MCF 10A (cell line): ENCODE data around the gene TMEM151A. TPM values are rescaled to one million over a fixed set of nuclear protein-coding genes. Genes with fewer than 3 reads are reported as not detected.
A peak's percentile ranks its signal among the peaks of the same experiment; 100 is the strongest.

Source experiments
- BruUV-seq: library from RNA; stranded (reverse); fragments of 400-500 nt; replicated peaks from 2 replicates; lab custom pipeline; 2021; lab: Mats Ljungman, UMichigan
- CTCF ChIA-PET: fragments of 300-600 bp; sonication (Branson Sonifier 250); formaldehyde crosslinking; extraction: SDS; loops from one replicate; lab custom pipeline; 2021; ENCODE audit warnings: antibody characterized with exemption, inconsistent platforms; lab: Yijun Ruan, JAX
- POLR2A ChIA-PET: fragments of 300-600, 350-650 bp; sonication (Branson Sonifier 250); formaldehyde crosslinking; extraction: SDS; loops from one replicate; lab custom pipeline; 2020; ENCODE audit warnings: antibody characterized with exemption, inconsistent platforms; lab: Yijun Ruan, JAX
- DNase-seq: peaks from one replicate; pipeline ENCODE4 v3.0.0-alpha.2; 2018; ENCODE audit not compliant: unreplicated experiment
- H3K27ac Mint-ChIP-seq: one replicate; pipeline ENCODE4 v1.8.0; 2022; ENCODE audit warnings: mild to moderate bottlenecking, low read depth, mixed read lengths; ENCODE audit not compliant: unreplicated experiment
- H3K27me3 Mint-ChIP-seq: one replicate; pipeline ENCODE4 v1.8.0; 2022; ENCODE audit warnings: mixed read lengths; ENCODE audit not compliant: insufficient read depth, unreplicated experiment
- H3K36me3 Mint-ChIP-seq: one replicate; pipeline ENCODE4 v1.8.0; 2022; ENCODE audit warnings: mild to moderate bottlenecking, moderate library complexity, mixed read lengths; ENCODE audit not compliant: insufficient read depth, unreplicated experiment
- H3K4me1 Mint-ChIP-seq: one replicate; pipeline ENCODE4 v1.8.0; 2022; ENCODE audit warnings: mixed read lengths; ENCODE audit not compliant: insufficient read depth, unreplicated experiment
- H3K4me3 Mint-ChIP-seq: one replicate; pipeline ENCODE4 v1.8.0; 2022; ENCODE audit warnings: mild to moderate bottlenecking, moderate library complexity, mixed read lengths; ENCODE audit not compliant: unreplicated experiment
- H3K9me3 Mint-ChIP-seq: one replicate; pipeline ENCODE4 v1.8.0; 2022; ENCODE audit warnings: mixed read lengths; ENCODE audit not compliant: unreplicated experiment
- intact Hi-C: fragments of 100-400 bp; cut with micrococcal nuclease; formaldehyde crosslinking; loops from 2 replicates; pipeline ENCODE4 v1.14.1; 2022
- total RNA-seq: library from RNA; stranded (reverse); gene quantifications from 2 replicates; pipeline ENCODE4 v1.2.3, GENCODE V29; 2022
- TF ChIP-seq, protein P1 (sequence below): fragments of 200-600 bp; IDR thresholded peaks from one replicate; pipeline ENCODE4 v1.8.0; 2022; ENCODE audit warnings: antibody characterized with exemption, mild to moderate bottlenecking; ENCODE audit not compliant: unreplicated experiment

The TMEM151A gene
- total RNA-seq, 1 experiment from 2014 or later = not detected

DNA sequence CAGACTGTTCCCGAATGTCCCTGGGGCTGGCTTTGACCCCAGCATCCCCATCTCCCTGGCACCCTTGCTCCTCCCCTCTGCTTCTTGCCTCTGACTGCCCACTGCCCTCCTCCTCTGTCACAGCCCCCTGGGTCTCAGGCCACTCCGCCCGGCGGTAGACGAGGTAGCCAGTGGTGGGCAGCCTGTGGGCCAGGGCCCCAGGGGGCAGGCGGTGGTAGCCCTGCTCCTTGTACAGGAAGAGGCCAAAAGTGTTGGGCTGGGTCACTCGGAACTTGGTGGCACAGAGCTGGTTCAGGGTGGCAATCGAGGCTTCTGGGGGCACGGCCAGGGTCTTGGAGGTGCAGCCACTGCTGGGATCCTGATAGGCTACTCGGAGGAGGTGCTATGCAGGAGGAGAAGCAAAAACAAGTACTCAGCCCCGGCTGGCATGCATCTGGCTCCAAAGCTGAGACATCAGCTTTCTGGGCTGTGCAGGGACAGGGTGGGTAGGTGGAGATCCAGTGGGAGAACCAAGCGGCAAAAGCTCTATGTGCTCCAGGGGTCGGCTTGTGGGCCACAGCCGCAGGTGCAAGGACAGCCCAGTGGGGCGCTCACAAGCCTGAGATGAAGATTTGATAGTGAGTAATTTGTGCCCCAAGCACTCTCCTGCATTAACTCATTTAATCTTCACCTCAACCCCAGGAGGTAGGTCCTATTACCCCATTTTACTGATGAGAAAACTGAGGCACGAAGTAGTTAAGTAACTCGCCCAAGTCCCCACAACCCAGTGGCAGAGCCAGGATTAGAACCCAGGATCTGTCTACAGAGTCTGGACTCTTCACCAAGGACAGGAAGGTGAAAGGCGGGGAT is 40.9 kb downstream of the TMEM151A start:
- peaks cover 32% of the 10 kb centered on the region for H3K4me1 Mint-ChIP-seq
- TF ChIP-seq, protein P1, sequence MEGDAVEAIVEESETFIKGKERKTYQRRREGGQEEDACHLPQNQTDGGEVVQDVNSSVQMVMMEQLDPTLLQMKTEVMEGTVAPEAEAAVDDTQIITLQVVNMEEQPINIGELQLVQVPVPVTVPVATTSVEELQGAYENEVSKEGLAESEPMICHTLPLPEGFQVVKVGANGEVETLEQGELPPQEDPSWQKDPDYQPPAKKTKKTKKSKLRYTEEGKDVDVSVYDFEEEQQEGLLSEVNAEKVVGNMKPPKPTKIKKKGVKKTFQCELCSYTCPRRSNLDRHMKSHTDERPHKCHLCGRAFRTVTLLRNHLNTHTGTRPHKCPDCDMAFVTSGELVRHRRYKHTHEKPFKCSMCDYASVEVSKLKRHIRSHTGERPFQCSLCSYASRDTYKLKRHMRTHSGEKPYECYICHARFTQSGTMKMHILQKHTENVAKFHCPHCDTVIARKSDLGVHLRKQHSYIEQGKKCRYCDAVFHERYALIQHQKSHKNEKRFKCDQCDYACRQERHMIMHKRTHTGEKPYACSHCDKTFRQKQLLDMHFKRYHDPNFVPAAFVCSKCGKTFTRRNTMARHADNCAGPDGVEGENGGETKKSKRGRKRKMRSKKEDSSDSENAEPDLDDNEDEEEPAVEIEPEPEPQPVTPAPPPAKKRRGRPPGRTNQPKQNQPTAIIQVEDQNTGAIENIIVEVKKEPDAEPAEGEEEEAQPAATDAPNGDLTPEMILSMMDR = no peak
- ChIA-PET POLR2A (interaction anchor here (1.1 to 4.1 kb wide), 3 partner anchors 20 to 40 kb away, joined by 3 to 45 read pairs (median 5); no protein-coding TSS in a partner anchor), CTCF (interaction anchor here (0.6 to 6.0 kb wide), 4 partner anchors 11 to 50 kb away, joined by 3 to 48 read pairs (median 6); no protein-coding TSS in a partner anchor)
- no peak for DNase-seq
- intact Hi-C loops = no loop called here
- BruUV-seq = TSS peak; percentile 25
- no peak overlapping the region for H3K4me3 Mint-ChIP-seq
- no peaks in the 10 kb centered on the region for H3K27me3 Mint-ChIP-seq
- no peaks in the 10 kb centered on the region for H3K9me3 Mint-ChIP-seq
- peaks cover 45% of the 10 kb centered on the region for H3K36me3 Mint-ChIP-seq
- no peak overlapping the region for H3K27ac Mint-ChIP-seq

DNA sequence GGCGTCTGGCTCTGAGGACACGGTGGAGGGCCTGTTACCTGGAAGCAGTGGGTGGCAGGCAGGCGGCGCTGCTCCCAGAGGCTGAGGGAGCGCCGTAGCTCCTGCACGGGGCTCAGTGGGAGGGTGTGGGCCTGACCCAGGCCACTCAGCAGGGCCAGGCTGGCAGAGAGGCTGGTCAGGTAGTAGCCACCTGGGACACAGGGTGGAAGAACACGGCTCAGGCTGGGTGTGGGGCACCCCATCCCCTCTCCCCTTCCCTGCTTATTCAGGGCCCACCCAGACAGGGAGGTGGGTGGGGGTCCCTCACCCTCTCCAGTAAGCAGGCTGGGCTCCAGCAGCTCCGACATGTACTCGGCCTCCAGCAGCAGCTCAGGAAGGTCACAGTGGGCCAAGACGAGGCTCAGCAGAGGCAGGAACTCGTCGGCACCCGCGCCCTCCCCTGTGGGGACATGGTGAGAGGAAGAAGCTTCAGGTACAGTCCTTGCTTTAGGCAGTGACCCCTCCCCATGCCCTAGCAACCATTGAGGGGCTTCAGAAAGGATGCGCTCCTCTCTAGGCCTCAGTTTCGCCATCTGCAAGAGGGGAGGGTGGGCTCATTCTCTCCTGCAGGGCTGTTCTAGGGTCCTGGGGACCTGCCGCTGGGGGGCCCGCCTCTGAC is 41.7 kb downstream of the TMEM151A start:
- BruUV-seq = no TSS peak
- intact Hi-C loops = no loop called here
- H3K27me3 Mint-ChIP-seq = no peaks in the 10 kb centered on the region
- no peak overlapping the region for H3K27ac Mint-ChIP-seq
- TF ChIP-seq, protein P1 = no peak
- no peak overlapping the region for H3K4me3 Mint-ChIP-seq
- CTCF ChIA-PET = interaction anchor here (0.6 to 6.0 kb wide), 3 partner anchors 10 to 22 kb away, joined by 3 to 48 read pairs (median 3); no protein-coding TSS in a partner anchor
- peaks cover 29% of the 10 kb centered on the region for H3K4me1 Mint-ChIP-seq
- no peak for DNase-seq
- H3K36me3 Mint-ChIP-seq = peaks cover 48% of the 10 kb centered on the region
- POLR2A ChIA-PET = interaction anchor here (0.6 to 4.1 kb wide), 3 partner anchors 21 to 198 kb away, joined by 3 to 45 read pairs (median 4); no protein-coding TSS in a partner anchor
- no peaks in the 10 kb centered on the region for H3K9me3 Mint-ChIP-seq

DNA sequence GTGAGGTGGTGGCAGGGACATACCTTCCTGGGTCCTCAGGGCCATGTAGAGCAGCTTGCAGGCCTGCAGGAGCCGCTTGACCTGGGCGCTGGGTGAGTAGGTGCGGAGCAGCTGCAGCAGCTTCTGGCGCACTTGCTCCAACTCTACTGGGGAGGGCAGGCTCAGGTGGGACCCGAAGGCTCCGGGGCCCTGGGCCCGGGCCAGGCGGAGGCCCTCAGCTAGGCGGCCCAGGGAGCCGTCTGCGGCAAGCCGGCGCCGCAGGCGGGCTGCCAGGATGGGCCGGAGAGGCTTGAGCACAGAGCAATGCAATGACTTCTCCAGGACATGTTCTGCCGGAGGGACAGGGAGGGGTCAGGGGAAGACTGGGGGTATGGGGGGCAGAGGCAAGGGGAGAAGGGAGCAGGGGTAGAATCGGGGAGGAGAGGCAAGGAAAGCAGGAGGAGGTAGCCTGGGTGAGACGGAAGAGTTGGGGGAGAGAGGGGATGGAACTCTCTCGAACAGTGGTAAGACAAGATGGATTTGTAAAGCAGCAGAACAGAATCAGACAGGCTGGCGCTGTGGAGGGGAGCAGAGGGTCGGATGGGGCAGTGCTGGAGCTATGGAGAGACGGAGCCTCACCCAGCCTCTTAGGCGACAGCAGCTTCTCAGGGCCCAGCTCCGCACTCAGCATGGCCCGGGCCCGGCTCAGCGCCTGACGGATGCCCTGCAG is 42.4 kb downstream of the TMEM151A start:
- no peaks in the 10 kb centered on the region for H3K27me3 Mint-ChIP-seq
- peak overlapping the region; percentile 89 for H3K4me3 Mint-ChIP-seq

More for the DNA sequence above, 42.4 kb downstream of the TMEM151A start:
- POLR2A ChIA-PET = interaction anchor here (0.6 to 4.1 kb wide), 5 partner anchors 7 to 199 kb away, joined by 3 to 73 read pairs (median 4); partner anchors contain the start of genes B4GAT1 and BRMS1
- intact Hi-C loops = no loop called here
- H3K9me3 Mint-ChIP-seq = no peaks in the 10 kb centered on the region
- H3K36me3 Mint-ChIP-seq = peaks cover 54% of the 10 kb centered on the region
- H3K27ac Mint-ChIP-seq = no peak overlapping the region
- BruUV-seq = no TSS peak
- CTCF ChIA-PET = interaction anchor here (0.7 to 6.0 kb wide), 4 partner anchors 11 to 96 kb away, joined by 3 to 48 read pairs (median 12); partner anchors contain the start of gene BRMS1
- TF ChIP-seq, protein P1 = no peak
- no peak for DNase-seq
- peaks cover 29% of the 10 kb centered on the region for H3K4me1 Mint-ChIP-seq
